Measurements from ENCODE around the gene RAB11B. TPM values are rescaled to one million over a fixed set of nuclear protein-coding genes. Genes with fewer than 3 reads are reported as not detected.
"Not testable (repeated sequence)": the region's sequence is repeated elsewhere in the genome, so short reads cannot be mapped to it uniquely, and the experiment has no call there.

RAB11B gene
- total RNA-seq, 1 donor from 2014 or later = 135 TPM

DNA sequence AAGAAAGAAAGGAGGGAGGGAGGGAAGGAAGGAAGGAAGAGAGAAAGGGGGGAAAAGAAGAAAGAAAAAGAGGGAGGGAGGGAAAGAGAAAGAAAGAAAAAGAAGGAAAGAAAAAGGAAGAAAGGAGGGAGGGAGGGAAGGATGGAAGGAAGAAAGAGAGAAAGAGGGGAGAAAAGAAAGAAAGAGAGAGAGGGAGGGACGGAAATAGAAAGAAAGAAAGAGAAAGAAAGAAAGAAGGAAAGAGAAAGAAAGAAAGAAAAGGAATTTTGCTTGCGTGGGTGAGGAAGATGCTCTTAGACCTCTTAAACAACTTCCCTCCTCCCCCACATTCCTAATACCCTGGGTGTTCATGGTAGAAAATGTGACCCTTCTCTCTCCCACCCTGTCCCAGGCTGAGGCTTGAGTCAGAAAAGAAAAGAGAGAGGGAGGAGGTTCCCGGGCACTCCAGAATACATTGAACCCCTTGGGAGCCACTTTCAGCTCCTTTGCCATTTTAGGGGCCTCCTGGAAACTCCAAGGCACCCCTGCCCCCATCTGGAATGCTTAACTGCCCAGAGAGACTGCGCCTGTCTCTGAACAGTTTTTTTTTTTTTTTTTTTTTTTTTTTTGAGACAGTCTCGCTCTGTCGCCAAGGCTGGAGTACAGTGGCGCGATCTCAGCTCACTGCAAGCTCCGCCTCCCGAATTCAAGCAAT, 37.9 kb upstream of the RAB11B start:
- Mint-ChIP-seq H3K9me3 (no peaks in the 10 kb centered on the region), H3K4me3 (peak overlapping the region; percentile 27), H3K27ac (ENCODE audit: unreplicated experiment) (no peak overlapping the region), H3K36me3 (ENCODE audit: low read depth) (no peaks in the 10 kb centered on the region), H3K4me1 (peaks cover 22% of the 10 kb centered on the region), H3K27me3 (ENCODE audit: low read depth) (peaks cover 4% of the 10 kb centered on the region)
- no peak for DNase-seq (ENCODE audit: low read depth, low spot score)
- TF ChIP-seq, protein P1, sequence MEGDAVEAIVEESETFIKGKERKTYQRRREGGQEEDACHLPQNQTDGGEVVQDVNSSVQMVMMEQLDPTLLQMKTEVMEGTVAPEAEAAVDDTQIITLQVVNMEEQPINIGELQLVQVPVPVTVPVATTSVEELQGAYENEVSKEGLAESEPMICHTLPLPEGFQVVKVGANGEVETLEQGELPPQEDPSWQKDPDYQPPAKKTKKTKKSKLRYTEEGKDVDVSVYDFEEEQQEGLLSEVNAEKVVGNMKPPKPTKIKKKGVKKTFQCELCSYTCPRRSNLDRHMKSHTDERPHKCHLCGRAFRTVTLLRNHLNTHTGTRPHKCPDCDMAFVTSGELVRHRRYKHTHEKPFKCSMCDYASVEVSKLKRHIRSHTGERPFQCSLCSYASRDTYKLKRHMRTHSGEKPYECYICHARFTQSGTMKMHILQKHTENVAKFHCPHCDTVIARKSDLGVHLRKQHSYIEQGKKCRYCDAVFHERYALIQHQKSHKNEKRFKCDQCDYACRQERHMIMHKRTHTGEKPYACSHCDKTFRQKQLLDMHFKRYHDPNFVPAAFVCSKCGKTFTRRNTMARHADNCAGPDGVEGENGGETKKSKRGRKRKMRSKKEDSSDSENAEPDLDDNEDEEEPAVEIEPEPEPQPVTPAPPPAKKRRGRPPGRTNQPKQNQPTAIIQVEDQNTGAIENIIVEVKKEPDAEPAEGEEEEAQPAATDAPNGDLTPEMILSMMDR (conservative IDR thresholded peaks at IDR 0.05) = no peak

DNA sequence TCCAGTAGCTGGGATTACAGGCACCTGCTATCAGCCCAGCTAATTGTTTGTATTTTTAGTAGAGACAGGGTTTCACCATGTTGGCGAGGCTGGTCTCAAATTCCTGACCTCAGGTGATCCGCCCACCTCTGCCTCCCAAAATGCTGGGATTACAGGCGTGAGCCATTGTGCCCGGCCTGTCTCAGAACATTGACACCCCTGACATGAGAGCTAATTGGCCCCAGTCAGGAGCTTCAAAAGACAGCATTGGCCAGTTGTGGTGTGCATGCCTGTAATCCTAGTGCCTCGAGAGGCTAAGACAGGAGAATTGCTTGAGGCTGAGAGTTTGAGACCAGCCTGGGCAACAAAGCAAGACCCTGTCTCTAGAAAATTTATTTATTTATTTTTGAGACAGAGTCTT, 37.3 kb upstream of the RAB11B start:
- DNase-seq (ENCODE audit: low read depth, low spot score); H3K27me3 Mint-ChIP-seq (ENCODE audit: low read depth); H3K9me3 Mint-ChIP-seq; H3K27ac Mint-ChIP-seq (ENCODE audit: unreplicated experiment); H3K36me3 Mint-ChIP-seq (ENCODE audit: low read depth); H3K4me3 Mint-ChIP-seq: not testable (repeated sequence)
- peaks cover 18% of the 10 kb centered on the region for H3K4me1 Mint-ChIP-seq

GRCh38 chr19:8355631-8356402, 34.3 kb upstream of the RAB11B start:
- Mint-ChIP-seq H3K36me3 (ENCODE audit: low read depth) (no peaks in the 10 kb centered on the region), H3K4me1 (peaks cover 17% of the 10 kb centered on the region), H3K27ac (ENCODE audit: unreplicated experiment) (no peak overlapping the region), H3K27me3 (ENCODE audit: low read depth) (peaks cover 3% of the 10 kb centered on the region), H3K4me3 (no peak overlapping the region), H3K9me3 (no peaks in the 10 kb centered on the region)
- no peak for DNase-seq (ENCODE audit: low read depth, low spot score)
- TF ChIP-seq, protein P1 (conservative IDR thresholded peaks at IDR 0.05) = no peak

- H3K4me3 Mint-ChIP-seq = no peak overlapping the region
- DNase-seq (ENCODE audit: low read depth, low spot score) = no peak
- no peaks in the 10 kb centered on the region for H3K36me3 Mint-ChIP-seq (ENCODE audit: low read depth)
- no peak overlapping the region for H3K27ac Mint-ChIP-seq (ENCODE audit: unreplicated experiment)
- H3K27me3 Mint-ChIP-seq (ENCODE audit: low read depth) = peaks cover 8% of the 10 kb centered on the region
- H3K4me1 Mint-ChIP-seq = peaks cover 15% of the 10 kb centered on the region
- TF ChIP-seq, protein P1 (conservative IDR thresholded peaks at IDR 0.05) = no peak
- no peaks in the 10 kb centered on the region for H3K9me3 Mint-ChIP-seq
Observed at GRCh38 chr19:8357007-8357521, 33.1 kb upstream of the RAB11B start.

- H3K27ac Mint-ChIP-seq (ENCODE audit: unreplicated experiment) = no peak overlapping the region
- peaks cover 16% of the 10 kb centered on the region for H3K4me1 Mint-ChIP-seq
- TF ChIP-seq, protein P1 (conservative IDR thresholded peaks at IDR 0.05) = no peak
- H3K36me3 Mint-ChIP-seq (ENCODE audit: low read depth) = no peaks in the 10 kb centered on the region
- peaks cover 26% of the 10 kb centered on the region for H3K27me3 Mint-ChIP-seq (ENCODE audit: low read depth)
- H3K9me3 Mint-ChIP-seq = no peaks in the 10 kb centered on the region
- H3K4me3 Mint-ChIP-seq = no peak overlapping the region
- DNase-seq (ENCODE audit: low read depth, low spot score) = no peak
Observed at GRCh38 chr19:8358948-8359347, 31.2 kb upstream of the RAB11B start.

GRCh38 chr19:8360196-8360595, 30.0 kb upstream of the RAB11B start:
- Mint-ChIP-seq H3K36me3 (ENCODE audit: low read depth) (no peaks in the 10 kb centered on the region), H3K9me3 (no peaks in the 10 kb centered on the region)

More at GRCh38 chr19:8360196-8360595, 30.0 kb upstream of the RAB11B start:
- Mint-ChIP-seq H3K27me3 (ENCODE audit: low read depth) (peaks cover 38% of the 10 kb centered on the region), H3K4me3 (no peak overlapping the region), H3K4me1 (peaks cover 15% of the 10 kb centered on the region), H3K27ac (ENCODE audit: unreplicated experiment) (no peak overlapping the region)
- TF ChIP-seq, protein P1 (conservative IDR thresholded peaks at IDR 0.05) = no peak
- DNase-seq (ENCODE audit: low read depth, low spot score) = no peak

All from neural crest cell (in vitro differentiated cells).